ENCODE measurements around the gene NRDE2. TPM values are rescaled to one million over a fixed set of nuclear protein-coding genes. Genes with fewer than 3 reads are reported as not detected.

Gene NRDE2
- total RNA-seq, 1 experiment from 2014 or later, result 19.5 TPM

DNA sequence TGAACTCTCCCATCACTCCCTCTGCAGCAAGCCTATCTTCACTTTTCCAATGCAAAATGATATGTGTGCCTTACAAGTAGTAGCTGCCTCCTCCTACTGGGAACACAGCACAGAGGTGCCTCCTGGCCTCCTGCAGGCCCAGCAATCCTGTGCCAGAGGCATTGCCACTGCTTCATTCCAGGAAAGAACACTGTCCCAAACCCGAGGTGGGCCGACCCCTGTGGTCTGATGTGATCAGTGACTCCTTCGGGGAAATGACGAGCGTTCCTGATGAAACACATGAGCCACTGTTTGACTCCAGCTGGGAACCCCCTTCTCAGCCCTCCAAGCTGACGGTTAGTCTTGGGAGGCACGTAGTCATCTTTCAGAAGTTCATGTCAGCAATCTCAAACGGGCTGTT lies 55.9 kb downstream of the NRDE2 start:
- Histone ChIP-seq H4K20me1 (ENCODE audit: insufficient read depth, low read depth, low read length) (peaks cover 16% of the 10 kb centered on the region), H3K27ac (ENCODE audit: low read length) (no peak overlapping the region), H3K4me1 (ENCODE audit: low read length) (no peaks in the 10 kb centered on the region), H3K9ac (ENCODE audit: low read length) (no peak overlapping the region), H3K36me3 (ENCODE audit: insufficient read depth, low read length) (peaks cover 27% of the 10 kb centered on the region; the same call in 1 of the 2 replicates), H3K9me2 (replicated peaks; ENCODE audit: insufficient read depth, low read length) (no peaks in the 10 kb centered on the region), H3K9me3 (ENCODE audit: low read length) (no peaks in the 10 kb centered on the region), H3K27me3 (ENCODE audit: low read length) (no peaks in the 10 kb centered on the region), H3K79me2 (ENCODE audit: low read length) (no peaks in the 10 kb centered on the region), H3K4me2 (ENCODE audit: low read depth, low read length, poor library complexity, severe bottlenecking) (no peak overlapping the region), H2AFZ (ENCODE audit: low read length) (no peak overlapping the region), H3K4me3 (ENCODE audit: low read length) (no peak overlapping the region)
- no peak for DNase-seq

DNA sequence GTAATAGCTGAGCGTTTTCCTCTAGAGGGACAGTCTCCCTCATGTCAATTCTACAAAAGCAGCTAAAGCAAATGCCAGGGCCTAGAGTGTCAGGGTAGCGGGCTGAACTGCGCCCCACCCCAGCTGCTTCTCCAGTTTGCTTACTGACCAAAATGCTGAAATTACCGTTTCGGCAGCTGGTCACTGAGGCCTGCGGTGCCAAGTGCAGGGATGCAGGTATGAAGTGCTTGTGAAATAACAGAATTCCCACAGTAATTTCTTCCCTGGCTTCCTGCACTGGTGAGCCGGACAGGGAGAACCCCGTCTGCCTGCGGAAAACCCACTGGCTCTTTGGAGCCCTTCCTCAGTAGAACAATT lies 56.3 kb downstream of the NRDE2 start:
- Histone ChIP-seq H3K27me3 (ENCODE audit: low read length) (no peaks in the 10 kb centered on the region), H3K4me1 (ENCODE audit: low read length) (no peaks in the 10 kb centered on the region), H3K4me3 (ENCODE audit: low read length) (no peak overlapping the region), H2AFZ (ENCODE audit: low read length) (no peak overlapping the region), H3K9me3 (ENCODE audit: low read length) (no peaks in the 10 kb centered on the region), H3K9me2 (replicated peaks; ENCODE audit: insufficient read depth, low read length) (no peaks in the 10 kb centered on the region), H3K4me2 (ENCODE audit: low read depth, low read length, poor library complexity, severe bottlenecking) (no peak overlapping the region), H3K27ac (ENCODE audit: low read length) (no peak overlapping the region), H3K36me3 (ENCODE audit: insufficient read depth, low read length) (peaks cover 31% of the 10 kb centered on the region; the same call in 1 of the 2 replicates), H4K20me1 (ENCODE audit: insufficient read depth, low read depth, low read length) (peaks cover 16% of the 10 kb centered on the region), H3K79me2 (ENCODE audit: low read length) (no peaks in the 10 kb centered on the region), H3K9ac (ENCODE audit: low read length) (no peak overlapping the region)
- no peak for DNase-seq

DNA sequence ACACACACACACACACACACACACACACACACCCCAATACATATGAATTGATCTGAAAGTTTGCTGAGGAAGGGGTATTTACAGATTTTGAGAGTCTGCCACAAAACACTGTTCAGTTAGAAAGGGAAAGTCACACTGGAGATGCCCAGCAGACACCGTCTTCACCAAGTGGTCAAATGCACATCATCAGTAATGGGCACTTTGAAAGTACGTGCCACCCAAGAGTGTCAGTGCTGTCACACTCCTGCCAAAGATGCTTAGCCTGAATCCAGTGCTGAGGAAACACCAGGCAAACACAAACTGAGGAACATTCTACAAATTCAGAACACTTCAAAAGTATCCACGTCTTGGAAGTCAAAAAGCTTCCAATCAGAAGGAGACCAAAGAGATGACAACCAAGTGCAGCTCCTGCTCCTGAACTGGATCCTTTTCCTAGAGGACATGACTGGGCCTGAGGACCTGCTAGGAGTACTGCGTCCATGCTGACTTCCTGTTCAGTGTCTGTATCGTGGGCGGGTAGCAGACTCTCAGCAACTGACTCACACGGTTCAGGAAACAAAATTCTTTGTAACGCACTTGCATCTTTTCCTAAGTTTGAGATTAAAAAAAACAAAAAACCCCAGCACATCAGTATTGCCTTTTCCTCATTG lies 56.8 kb downstream of the NRDE2 start:
- Histone ChIP-seq H2AFZ (ENCODE audit: low read length) (no peak overlapping the region), H3K27me3 (ENCODE audit: low read length) (no peaks in the 10 kb centered on the region), H3K4me3 (ENCODE audit: low read length) (no peak overlapping the region), H4K20me1 (ENCODE audit: insufficient read depth, low read depth, low read length) (peaks cover 16% of the 10 kb centered on the region), H3K36me3 (ENCODE audit: insufficient read depth, low read length) (peaks cover 35% of the 10 kb centered on the region; the same call in 1 of the 2 replicates), H3K4me1 (ENCODE audit: low read length) (no peaks in the 10 kb centered on the region), H3K79me2 (ENCODE audit: low read length) (no peaks in the 10 kb centered on the region), H3K4me2 (ENCODE audit: low read depth, low read length, poor library complexity, severe bottlenecking) (no peak overlapping the region), H3K9ac (ENCODE audit: low read length) (no peak overlapping the region), H3K9me3 (ENCODE audit: low read length) (no peaks in the 10 kb centered on the region), H3K9me2 (replicated peaks; ENCODE audit: insufficient read depth, low read length) (no peaks in the 10 kb centered on the region), H3K27ac (ENCODE audit: low read length) (no peak overlapping the region)
- DNase-seq, result no peak

DNA sequence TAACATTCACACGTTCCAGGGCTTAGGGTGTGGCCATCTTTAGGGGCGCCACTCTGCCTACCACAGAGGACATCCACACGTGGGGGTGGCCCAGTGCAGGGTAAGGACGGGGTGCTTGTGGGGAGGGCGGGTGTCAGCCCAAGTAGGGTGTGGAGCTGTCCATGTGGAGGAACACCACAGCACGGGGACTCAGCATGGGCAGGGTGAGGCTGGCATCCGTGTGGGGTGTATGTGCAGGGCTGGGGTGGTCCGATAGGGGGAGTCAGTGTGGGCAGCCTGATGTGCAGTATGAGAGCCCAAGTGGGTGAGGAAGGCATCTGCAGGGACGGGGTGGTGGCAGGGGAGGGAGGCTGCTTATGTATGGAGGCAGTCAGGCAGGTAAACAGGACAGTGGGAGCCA lies 57.7 kb downstream of the NRDE2 start:
- H2AFZ ChIP-seq (ENCODE audit: low read length), result no peak overlapping the region
- H3K9me2 ChIP-seq (replicated peaks; ENCODE audit: insufficient read depth, low read length), result no peaks in the 10 kb centered on the region
- peaks cover 16% of the 10 kb centered on the region for H4K20me1 ChIP-seq (ENCODE audit: insufficient read depth, low read depth, low read length)
- H3K4me3 ChIP-seq (ENCODE audit: low read length), result no peak overlapping the region
- DNase-seq, result no peak
- no peaks in the 10 kb centered on the region for H3K27me3 ChIP-seq (ENCODE audit: low read length)
- H3K27ac ChIP-seq (ENCODE audit: low read length), result no peak overlapping the region
- no peak overlapping the region for H3K9ac ChIP-seq (ENCODE audit: low read length)
- H3K9me3 ChIP-seq (ENCODE audit: low read length), result no peaks in the 10 kb centered on the region
- no peak overlapping the region for H3K4me2 ChIP-seq (ENCODE audit: low read depth, low read length, poor library complexity, severe bottlenecking)
- H3K36me3 ChIP-seq (ENCODE audit: insufficient read depth, low read length), result peaks cover 41% of the 10 kb centered on the region; the same call in 1 of the 2 replicates
- no peaks in the 10 kb centered on the region for H3K79me2 ChIP-seq (ENCODE audit: low read length)
- no peaks in the 10 kb centered on the region for H3K4me1 ChIP-seq (ENCODE audit: low read length)

DNA sequence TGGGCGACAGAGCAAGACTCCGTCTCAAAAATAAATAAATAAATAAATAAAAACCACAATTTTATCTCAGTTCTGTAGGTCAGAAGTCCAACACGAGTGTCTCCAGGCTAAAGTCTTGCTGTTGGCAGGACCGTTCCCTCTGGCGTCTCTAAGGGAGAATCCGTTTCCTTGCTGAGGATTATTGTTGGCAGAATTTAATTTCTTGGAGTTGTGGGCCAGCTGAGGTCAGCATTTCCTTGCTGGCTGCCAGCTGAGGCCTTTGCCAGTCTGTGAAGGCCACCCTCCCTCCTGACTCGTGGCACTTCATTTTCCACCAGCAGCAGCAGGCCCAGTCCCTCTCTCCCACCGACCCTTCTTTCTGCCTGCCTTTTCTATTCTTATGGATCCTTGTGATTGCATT lies 58.2 kb downstream of the NRDE2 start:
- peaks cover 46% of the 10 kb centered on the region; the same call in 1 of the 2 replicates for H3K36me3 ChIP-seq (ENCODE audit: insufficient read depth, low read length)
- H3K4me3 ChIP-seq (ENCODE audit: low read length), result no peak overlapping the region
- no peak overlapping the region for H3K27ac ChIP-seq (ENCODE audit: low read length)
- H3K4me2 ChIP-seq (ENCODE audit: low read depth, low read length, poor library complexity, severe bottlenecking), result no peak overlapping the region
- no peaks in the 10 kb centered on the region for H3K4me1 ChIP-seq (ENCODE audit: low read length)
- H2AFZ ChIP-seq (ENCODE audit: low read length), result no peak overlapping the region
- peaks cover 16% of the 10 kb centered on the region for H4K20me1 ChIP-seq (ENCODE audit: insufficient read depth, low read depth, low read length)
- no peak for DNase-seq
- no peaks in the 10 kb centered on the region for H3K27me3 ChIP-seq (ENCODE audit: low read length)
- no peak overlapping the region for H3K9ac ChIP-seq (ENCODE audit: low read length)
- no peaks in the 10 kb centered on the region for H3K79me2 ChIP-seq (ENCODE audit: low read length)
- no peaks in the 10 kb centered on the region for H3K9me3 ChIP-seq (ENCODE audit: low read length)
- H3K9me2 ChIP-seq (replicated peaks; ENCODE audit: insufficient read depth, low read length), result no peaks in the 10 kb centered on the region

DNA sequence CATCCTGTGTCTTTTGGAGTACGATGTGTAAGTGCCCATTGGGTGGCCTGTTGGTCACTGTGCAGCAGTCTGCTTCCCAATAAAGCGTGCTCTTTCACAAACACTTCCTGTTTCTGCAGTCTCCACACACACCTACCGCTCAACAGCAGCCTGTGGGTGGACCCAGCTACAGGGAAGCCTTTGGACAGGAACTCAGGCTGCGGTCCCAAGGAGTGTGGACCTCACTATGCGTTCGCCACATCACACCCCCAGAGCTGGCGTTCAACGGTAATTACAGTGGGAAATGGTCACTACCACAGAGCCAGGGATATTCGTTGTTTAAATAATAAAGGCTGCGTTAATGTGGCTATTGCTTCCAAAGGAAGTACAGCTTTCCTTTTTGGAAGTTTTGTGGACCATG lies 59.2 kb downstream of the NRDE2 start:
- H3K9me3 ChIP-seq (ENCODE audit: low read length), result no peaks in the 10 kb centered on the region
- no peaks in the 10 kb centered on the region for H3K4me1 ChIP-seq (ENCODE audit: low read length)
- no peak overlapping the region for H3K27ac ChIP-seq (ENCODE audit: low read length)
- no peaks in the 10 kb centered on the region for H3K9me2 ChIP-seq (replicated peaks; ENCODE audit: insufficient read depth, low read length)
- no peak overlapping the region for H3K4me3 ChIP-seq (ENCODE audit: low read length)
- H3K79me2 ChIP-seq (ENCODE audit: low read length), result no peaks in the 10 kb centered on the region
- peaks cover 16% of the 10 kb centered on the region for H4K20me1 ChIP-seq (ENCODE audit: insufficient read depth, low read depth, low read length)
- DNase-seq, result no peak
- no peak overlapping the region for H3K9ac ChIP-seq (ENCODE audit: low read length)
- peaks cover 49% of the 10 kb centered on the region; the same call in 1 of the 2 replicates for H3K36me3 ChIP-seq (ENCODE audit: insufficient read depth, low read length)
- no peak overlapping the region for H2AFZ ChIP-seq (ENCODE audit: low read length)
- H3K4me2 ChIP-seq (ENCODE audit: low read depth, low read length, poor library complexity, severe bottlenecking), result no peak overlapping the region
- no peaks in the 10 kb centered on the region for H3K27me3 ChIP-seq (ENCODE audit: low read length)

DNA sequence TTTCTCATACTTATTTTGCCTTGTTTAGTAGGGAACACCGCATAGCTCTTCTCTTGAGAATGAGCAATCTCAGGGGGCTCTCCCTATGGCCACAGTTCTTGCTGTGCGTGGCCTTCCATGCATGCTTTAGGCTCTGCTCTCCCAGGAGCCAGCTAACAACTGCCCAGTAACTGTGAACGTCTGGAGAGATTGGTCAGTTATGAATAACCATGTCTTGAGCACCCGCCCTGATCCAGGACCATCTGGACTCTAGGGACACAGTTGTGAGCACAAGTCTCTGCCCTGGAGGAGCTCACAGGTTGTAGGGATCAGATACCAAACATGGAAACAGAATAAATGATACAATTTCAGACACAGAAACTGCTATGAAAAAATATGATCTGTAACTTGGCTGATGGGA lies 63.3 kb downstream of the NRDE2 start:
- Histone ChIP-seq H3K4me1 (ENCODE audit: low read length) (no peaks in the 10 kb centered on the region), H4K20me1 (ENCODE audit: insufficient read depth, low read depth, low read length) (0 out of 2 replicates have a peak, but pooled peaks cover 6% of the 10 kb centered on the region), H2AFZ (ENCODE audit: low read length) (no peak overlapping the region), H3K79me2 (ENCODE audit: low read length) (no peaks in the 10 kb centered on the region), H3K9ac (ENCODE audit: low read length) (no peak overlapping the region), H3K27me3 (ENCODE audit: low read length) (no peaks in the 10 kb centered on the region), H3K9me2 (replicated peaks; ENCODE audit: insufficient read depth, low read length) (no peaks in the 10 kb centered on the region), H3K4me2 (ENCODE audit: low read depth, low read length, poor library complexity, severe bottlenecking) (no peak overlapping the region), H3K36me3 (ENCODE audit: insufficient read depth, low read length) (peaks cover 59% of the 10 kb centered on the region; the same call in 1 of the 2 replicates), H3K4me3 (ENCODE audit: low read length) (no peak overlapping the region), H3K9me3 (ENCODE audit: low read length) (no peaks in the 10 kb centered on the region), H3K27ac (ENCODE audit: low read length) (no peak overlapping the region)
- no peak for DNase-seq

DNA sequence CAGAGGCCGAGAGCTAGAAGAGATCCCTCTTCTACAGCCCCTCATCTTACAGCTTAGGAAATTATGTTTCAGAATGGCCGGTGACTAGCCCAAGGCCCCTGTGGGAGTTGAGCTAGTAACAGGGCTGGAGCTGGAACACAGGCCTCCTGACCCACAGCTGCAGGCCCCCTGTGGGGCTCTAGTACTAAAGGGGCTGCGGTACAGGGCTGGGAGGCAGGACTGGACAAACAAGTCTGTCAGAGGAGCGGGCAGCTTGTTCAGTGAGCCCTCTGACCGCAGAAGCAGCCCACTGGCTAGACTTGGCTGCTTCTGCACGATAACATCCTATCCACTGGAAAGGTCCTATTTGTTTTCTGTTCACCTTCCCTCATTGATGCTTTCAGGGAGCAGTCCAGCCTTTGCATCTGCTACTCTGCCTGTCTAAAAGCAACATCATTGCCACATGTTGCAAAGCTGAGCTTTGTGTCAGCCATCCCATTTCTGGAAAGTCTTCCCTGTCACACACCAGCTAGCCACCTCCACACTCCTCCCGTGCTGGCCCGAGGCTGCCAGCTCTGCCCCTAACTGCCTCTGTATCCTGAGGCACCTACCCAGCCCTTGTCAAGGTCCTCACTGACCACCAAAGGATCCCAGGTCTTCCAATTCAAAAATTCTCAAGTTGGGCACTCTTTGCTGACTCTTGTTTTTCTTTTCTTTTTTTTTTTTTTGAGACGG lies 65.1 kb downstream of the NRDE2 start:
- no peaks in the 10 kb centered on the region for H3K9me2 ChIP-seq (replicated peaks; ENCODE audit: insufficient read depth, low read length)
- H3K9me3 ChIP-seq (ENCODE audit: low read length), result no peaks in the 10 kb centered on the region

More for the DNA sequence above, 65.1 kb downstream of the NRDE2 start:
- Histone ChIP-seq H3K4me3 (ENCODE audit: low read length) (no peak overlapping the region), H3K36me3 (ENCODE audit: insufficient read depth, low read length) (peaks cover 59% of the 10 kb centered on the region), H3K9ac (ENCODE audit: low read length) (no peak overlapping the region), H3K27ac (ENCODE audit: low read length) (no peak overlapping the region), H2AFZ (ENCODE audit: low read length) (no peak overlapping the region), H3K4me1 (ENCODE audit: low read length) (no peaks in the 10 kb centered on the region), H3K27me3 (ENCODE audit: low read length) (no peaks in the 10 kb centered on the region), H4K20me1 (ENCODE audit: insufficient read depth, low read depth, low read length) (no peaks in the 10 kb centered on the region), H3K79me2 (ENCODE audit: low read length) (no peaks in the 10 kb centered on the region), H3K4me2 (ENCODE audit: low read depth, low read length, poor library complexity, severe bottlenecking) (no peak overlapping the region)
- no peak for DNase-seq

Data from Karpas-422 (cell line).